KOPT-K1 (cell line): Measurements from ENCODE around the gene KLRF1.

ENCODE experiments used
- H3K27ac ChIP-seq: fragments of 200-600 bp; sonication (generic); 2 replicates; pipeline ENCODE4 v1.5.1; 2016; ENCODE audit warnings: antibody characterized with exemption, mild to moderate bottlenecking, low read depth, low read length; ENCODE audit not compliant: poor library complexity, severe bottlenecking
- H3K36me3 ChIP-seq: fragments of 200-600 bp; sonication (generic); 2 replicates; pipeline ENCODE4 v1.5.1; 2017; ENCODE audit warnings: antibody characterized with exemption, mild to moderate bottlenecking, low read length, moderate library complexity; ENCODE audit not compliant: insufficient read depth
- H3K9me3 ChIP-seq: fragments of 200-600 bp; sonication (generic); 2 replicates; pipeline ENCODE4 v1.5.1; 2017; ENCODE audit warnings: antibody characterized with exemption, low read length, mild to moderate bottlenecking; ENCODE audit not compliant: insufficient read depth, poor library complexity, severe bottlenecking

Gene KLRF1, protein sequence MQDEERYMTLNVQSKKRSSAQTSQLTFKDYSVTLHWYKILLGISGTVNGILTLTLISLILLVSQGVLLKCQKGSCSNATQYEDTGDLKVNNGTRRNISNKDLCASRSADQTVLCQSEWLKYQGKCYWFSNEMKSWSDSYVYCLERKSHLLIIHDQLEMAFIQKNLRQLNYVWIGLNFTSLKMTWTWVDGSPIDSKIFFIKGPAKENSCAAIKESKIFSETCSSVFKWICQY

DNA sequence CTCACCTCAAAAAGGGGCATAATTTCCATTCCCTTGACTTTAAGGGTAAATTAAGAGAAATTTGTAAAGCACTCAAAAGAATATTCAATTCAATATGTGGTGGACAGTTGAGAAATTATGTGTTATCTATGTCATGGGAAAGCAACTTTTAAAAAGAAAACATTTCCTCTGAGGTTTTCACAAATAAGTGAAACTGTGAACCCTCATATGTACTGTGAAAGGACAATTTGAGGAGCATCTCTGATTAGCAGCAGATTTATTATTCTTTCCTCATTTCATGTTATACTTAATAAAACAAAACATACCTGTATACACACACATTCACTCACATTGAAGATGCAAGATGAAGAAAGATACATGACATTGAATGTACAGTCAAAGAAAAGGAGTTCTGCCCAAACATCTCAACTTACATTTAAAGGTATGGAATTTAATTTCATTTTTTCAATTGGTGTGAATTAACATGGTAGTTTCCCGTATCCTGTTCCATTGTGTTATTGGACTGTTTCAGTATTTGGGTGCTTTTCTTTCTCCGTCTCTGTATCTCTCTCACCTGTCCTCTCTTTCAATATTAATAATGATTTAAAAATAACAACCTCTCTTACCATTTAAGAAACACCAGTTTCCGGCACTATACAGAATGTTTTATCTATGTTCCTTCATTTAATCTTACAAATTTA, at the start of gene KLRF1:
KLRF1 (plus strand) TSS at position 273 of the 680 bp plus-strand sequence; CDS start at position 337, 64 bp downstream.
- Histone ChIP-seq H3K36me3 (no peaks in the 10 kb centered on the region), H3K9me3 (no peaks in the 10 kb centered on the region), H3K27ac (no peak within 1 kb of the TSS)

DNA sequence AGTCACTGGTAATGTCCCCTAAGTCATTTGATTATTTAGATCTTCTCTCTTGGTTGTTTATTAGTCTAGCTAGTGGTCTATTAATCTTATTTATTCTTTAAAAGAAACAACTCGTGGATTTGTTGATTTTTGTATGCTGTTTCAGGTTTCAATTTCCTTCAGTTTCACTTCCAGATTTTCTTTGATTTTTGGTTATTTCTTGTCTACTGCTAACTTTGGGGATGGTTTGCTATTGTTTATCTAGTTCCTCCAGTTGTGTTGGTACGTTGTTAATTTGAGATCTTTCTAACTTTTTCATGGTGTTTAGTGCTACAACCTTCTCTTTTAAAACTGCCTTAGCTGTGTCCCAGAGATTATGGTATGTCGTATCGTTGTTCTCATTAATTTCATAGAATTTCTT, 48.1 kb upstream of the KLRF1 start:
- Histone ChIP-seq H3K36me3 (no peaks in the 10 kb centered on the region), H3K27ac (no peak overlapping the region), H3K9me3 (no peaks in the 10 kb centered on the region)

DNA sequence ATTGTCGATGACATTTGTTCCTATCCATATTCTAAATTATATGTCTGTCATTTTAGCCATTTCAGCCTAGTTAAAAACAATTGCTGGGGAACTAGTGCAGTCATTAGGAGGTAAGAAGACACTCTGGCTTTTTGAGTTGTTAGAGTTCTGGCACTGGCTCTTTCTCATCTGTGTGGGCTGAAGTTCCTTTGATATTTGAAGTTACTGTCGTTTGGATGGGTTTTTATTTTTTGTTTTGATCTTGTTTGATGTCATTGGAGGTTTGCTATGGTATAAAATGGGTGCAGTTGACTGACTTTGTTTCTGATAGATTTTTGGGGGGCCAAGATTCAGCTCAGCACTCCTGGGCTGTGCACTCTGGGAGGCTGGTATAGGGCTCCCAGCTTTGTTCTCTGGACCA, 45.9 kb upstream of the KLRF1 start:
- Histone ChIP-seq H3K36me3 (no peaks in the 10 kb centered on the region), H3K27ac (peak overlapping the region; percentile 39), H3K9me3 (no peaks in the 10 kb centered on the region)

DNA sequence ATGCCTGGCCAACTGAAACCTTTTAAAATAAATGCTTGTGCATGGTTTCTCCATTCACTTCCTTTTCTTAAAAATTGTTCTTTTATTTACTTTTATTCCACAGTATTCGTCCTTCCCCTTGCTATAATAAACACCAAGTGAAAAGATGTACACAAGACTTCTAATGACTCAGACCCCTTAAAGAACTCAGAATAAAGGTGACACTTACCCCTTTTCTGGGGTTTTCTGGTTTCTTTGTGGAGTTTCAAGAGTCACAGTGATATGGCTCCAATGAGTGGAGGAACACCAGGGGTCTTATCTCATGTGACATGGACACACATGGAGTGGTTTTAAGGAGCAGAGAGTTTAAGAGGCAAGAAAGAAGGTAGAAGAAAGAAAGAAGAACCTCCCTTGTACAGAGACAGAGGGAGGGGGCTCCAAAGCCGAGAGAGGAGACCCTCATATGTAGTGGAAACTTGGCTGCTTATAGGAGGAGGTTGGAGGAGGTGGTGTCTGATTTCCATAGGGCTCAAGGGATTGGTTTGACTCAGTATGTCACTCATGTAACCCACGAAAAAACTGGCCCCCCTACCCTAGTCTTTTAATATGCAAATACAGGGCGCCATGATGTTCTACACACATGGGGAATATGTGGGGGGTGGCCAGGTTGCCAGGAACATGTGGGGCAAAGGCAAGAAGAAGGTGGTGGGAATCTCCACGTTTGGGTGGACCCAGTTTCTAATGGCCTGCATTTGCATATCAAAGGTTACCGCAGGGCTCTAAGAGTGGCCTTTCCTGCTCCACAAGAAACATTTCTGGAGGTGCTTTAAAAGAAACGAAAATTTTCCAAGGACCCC, 44.5 kb upstream of the KLRF1 start:
- no peaks in the 10 kb centered on the region for H3K36me3 ChIP-seq
- H3K9me3 ChIP-seq: no peaks in the 10 kb centered on the region
- H3K27ac ChIP-seq: no peak overlapping the region

GRCh38 chr12:9784326-9784725, 43.0 kb upstream of the KLRF1 start:
- no peaks in the 10 kb centered on the region for H3K36me3 ChIP-seq
- H3K27ac ChIP-seq: no peak overlapping the region
- no peaks in the 10 kb centered on the region for H3K9me3 ChIP-seq

DNA sequence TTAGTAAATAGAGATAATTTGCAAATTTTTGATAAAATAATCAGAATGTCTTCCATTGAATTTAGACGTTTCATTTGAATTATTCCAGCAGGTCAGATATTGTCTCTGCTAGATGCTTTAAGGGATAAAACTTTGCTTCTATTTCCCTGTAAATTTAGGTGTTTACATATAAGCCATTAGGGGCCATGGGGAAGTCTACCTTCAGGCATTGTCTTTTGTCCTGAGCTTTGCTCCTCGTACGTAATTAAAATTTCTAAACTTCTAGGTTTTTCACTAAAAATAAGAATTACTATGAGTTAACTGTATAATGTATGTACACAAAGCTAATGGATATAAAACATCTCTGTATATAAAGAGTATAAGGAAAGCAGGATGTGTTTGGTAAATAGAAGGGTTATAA, 42.5 kb upstream of the KLRF1 start:
- peaks cover 2% of the 10 kb centered on the region for H3K9me3 ChIP-seq
- H3K36me3 ChIP-seq: no peaks in the 10 kb centered on the region
- peak overlapping the region; percentile 58 for H3K27ac ChIP-seq

DNA sequence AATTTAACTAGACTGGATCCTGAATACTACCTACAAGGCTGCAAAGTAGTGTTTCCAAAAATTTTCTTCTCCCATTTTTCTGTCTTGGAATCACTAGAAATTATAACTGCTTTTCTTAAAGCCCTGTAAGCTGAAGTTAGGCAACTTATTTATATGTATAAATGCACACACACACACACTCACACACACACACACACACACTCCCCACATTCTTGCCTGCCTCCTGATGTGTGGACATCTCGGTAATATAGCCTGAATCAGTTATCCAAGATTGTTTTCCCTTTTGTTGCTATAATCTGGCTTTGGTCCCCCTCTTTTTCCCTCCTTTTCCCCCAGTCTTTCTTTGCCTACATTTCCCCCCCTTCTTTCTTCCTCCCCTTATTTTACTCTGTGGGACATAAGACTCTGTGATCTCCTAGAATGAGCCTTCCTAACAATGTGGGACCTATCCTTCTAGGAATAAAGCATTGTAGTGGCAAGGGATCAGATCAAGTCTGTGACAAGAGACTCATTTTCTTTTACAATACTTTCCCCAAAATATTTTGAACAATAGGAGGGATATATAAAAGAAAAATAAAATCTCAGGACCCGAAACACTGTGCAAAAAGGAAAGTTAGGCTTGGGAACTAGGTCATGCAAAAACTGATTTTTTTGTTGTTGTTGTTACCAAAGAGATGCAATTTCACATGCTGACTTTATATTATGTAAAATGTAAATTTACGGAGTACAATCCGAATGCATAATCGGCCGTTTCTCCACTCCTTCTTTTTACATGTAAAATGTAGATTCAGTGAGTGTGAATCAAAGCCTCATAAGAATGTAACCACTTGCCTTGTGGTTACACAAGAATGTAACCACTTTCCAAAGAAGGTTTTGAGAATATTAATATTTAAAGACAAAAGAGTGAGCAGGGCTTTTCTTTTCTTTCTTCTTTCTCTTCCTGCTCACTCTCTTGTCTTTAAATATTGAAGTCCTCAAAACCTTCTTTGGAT, 40.3 kb upstream of the KLRF1 start:
- Histone ChIP-seq H3K9me3 (peaks cover 4% of the 10 kb centered on the region), H3K27ac (peak overlapping the region; percentile 46), H3K36me3 (no peaks in the 10 kb centered on the region)

- Histone ChIP-seq H3K9me3 (peaks cover 4% of the 10 kb centered on the region), H3K36me3 (no peaks in the 10 kb centered on the region), H3K27ac (no peak overlapping the region)
These were observed 34.9 kb upstream of the KLRF1 start for GRCh38 chr12:9792185-9792900.

- Histone ChIP-seq H3K9me3 (peaks cover 4% of the 10 kb centered on the region), H3K36me3 (no peaks in the 10 kb centered on the region), H3K27ac (peak overlapping the region; percentile 75)
These were observed 34.2 kb upstream of the KLRF1 start for GRCh38 chr12:9792961-9793617.

DNA sequence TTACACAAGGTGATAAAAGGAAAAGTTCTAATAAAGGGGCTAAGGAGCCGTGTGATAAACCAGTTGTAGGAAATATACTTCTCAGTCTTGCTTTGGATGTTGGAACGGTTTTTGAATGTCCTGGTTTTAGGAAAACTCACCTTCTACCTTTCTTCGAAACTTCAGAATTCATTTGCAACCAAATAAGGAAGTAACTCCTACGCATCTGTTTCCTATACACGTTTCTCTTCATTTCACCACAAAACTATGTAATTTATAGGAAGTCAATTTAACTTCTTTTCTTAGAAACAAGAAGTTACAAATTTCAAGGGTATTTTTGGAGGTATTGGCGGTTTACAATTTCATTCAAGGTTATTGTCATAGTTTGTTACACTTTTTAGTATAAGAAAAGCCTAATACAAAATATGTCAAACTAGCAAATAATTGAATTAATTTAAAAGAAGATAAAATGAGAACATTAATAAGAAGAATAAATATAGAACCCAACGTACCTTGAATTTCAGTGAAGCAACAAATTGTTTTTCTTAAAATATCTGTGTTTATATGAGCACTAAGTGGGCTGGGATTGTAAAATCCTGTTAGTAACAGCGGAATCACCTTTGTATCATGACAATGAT, 33.4 kb upstream of the KLRF1 start:
- H3K9me3 ChIP-seq: peaks cover 4% of the 10 kb centered on the region
- H3K36me3 ChIP-seq: no peaks in the 10 kb centered on the region
- peak overlapping the region; percentile 75 for H3K27ac ChIP-seq

DNA sequence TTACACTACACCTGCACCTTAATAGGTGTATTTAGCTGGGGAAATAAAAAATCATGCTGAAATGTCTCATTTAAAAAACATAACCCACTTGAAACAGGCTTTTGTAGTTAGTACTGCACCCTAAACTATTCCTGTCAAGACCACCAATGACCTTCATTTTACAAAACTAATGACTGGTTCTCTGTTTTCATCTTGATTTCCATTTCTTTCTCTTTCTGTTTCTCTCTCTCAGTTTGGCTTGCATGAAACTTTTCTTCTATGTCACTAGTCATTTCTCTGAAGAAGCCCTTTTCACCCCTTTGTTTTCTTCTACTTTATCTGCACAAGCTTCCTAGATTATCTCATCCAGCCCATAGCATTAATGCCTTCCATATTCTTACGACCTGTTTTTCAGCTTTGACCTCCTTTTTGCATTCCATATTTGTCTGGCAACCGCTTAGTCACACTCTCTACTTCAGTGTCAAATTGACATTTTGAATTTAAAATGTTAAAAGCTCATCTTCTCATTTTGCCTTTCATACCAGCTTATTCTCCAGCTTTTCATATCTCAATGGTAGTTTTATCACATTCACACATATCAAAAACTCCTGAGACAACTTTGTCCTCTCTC, 32.7 kb upstream of the KLRF1 start:
- H3K36me3 ChIP-seq: no peaks in the 10 kb centered on the region
- H3K9me3 ChIP-seq: peaks cover 4% of the 10 kb centered on the region
- H3K27ac ChIP-seq: peak overlapping the region; percentile 75

GRCh38 chr12:9795945-9796344, 31.3 kb upstream of the KLRF1 start:
- Histone ChIP-seq H3K9me3 (no peaks in the 10 kb centered on the region), H3K36me3 (no peaks in the 10 kb centered on the region), H3K27ac (peak overlapping the region; percentile 75)

- no peaks in the 10 kb centered on the region for H3K36me3 ChIP-seq
- peak overlapping the region; percentile 75 for H3K27ac ChIP-seq
- H3K9me3 ChIP-seq: no peaks in the 10 kb centered on the region
These were observed 30.9 kb upstream of the KLRF1 start for GRCh38 chr12:9796346-9796745.
